ENCODE measurements around the gene PIK3R2. TPM values are rescaled to one million over a fixed set of nuclear protein-coding genes. Genes with fewer than 3 reads are reported as not detected.
"Not testable (repeated sequence)": the region's sequence is repeated elsewhere in the genome, so short reads cannot be mapped to it uniquely, and the experiment has no call there.

Gene PIK3R2
- total and polyA plus RNA-seq, 2 of the 4 experiments (the other 2 are of a cell fraction), result 12.2 to 25.1 TPM

DNA sequence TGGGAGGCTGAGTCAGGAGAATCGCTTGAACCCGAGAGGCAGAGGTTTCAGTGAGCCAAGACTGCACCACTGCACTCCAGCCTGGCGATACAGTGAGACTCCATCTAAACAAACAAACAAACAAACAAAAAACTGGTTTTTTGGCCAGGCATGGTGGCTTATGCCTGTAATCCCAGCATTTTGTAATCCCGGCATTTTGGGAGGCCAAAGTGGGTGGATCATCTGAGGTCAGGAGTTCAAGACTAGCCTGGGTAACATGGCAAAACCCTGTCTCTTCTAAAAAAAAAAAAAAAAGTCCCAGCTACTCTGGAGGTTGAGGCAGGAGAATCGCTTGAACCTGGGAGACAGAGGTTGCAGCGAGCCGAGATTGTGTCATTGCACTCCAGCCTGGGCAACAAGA is 47.7 kb upstream of the PIK3R2 start:
- BruUV-seq (replicated peaks); POLR2A ChIA-PET (ENCODE audit: unreplicated experiment); in situ Hi-C loops (cut with MboI; ENCODE audit: low sequenced_read_pairs); H3K9me1 ChIP-seq (ENCODE audit: insufficient read depth, low read length); H4K8ac ChIP-seq (ENCODE audit: low read depth in 2 of 2, low read length in 2 of 2); H2AK5ac ChIP-seq (ENCODE audit: low read depth, low read length); H3K27me3 ChIP-seq (ENCODE audit: control insufficient read depth, insufficient read depth, low read length); H3K36me3 ChIP-seq (ENCODE audit: control insufficient read depth, insufficient read depth, low read length); H3K4me2 ChIP-seq (ENCODE audit: low read depth, low read length); H4K20me1 ChIP-seq (ENCODE audit: insufficient read depth, low read length); H3K27ac ChIP-seq (ENCODE audit: insufficient read depth, low read length); H2BK20ac ChIP-seq (ENCODE audit: low read depth, low read length); H3K23ac ChIP-seq (ENCODE audit: low read depth, low read length); H3K9me3 ChIP-seq (ENCODE audit: control insufficient read depth, insufficient read depth, low read length); H3K14ac ChIP-seq (replicated peaks; ENCODE audit: low read depth, low read length); H3K18ac ChIP-seq (ENCODE audit: low read depth, low read length); ATAC-seq (ENCODE audit: low read depth); DNase-seq; H2AFZ ChIP-seq (replicated peaks; ENCODE audit: low read length, poor library complexity); H3K56ac ChIP-seq (ENCODE audit: extremely low read depth, insufficient read depth, low read length); H3K4me1 ChIP-seq (ENCODE audit: control insufficient read depth, insufficient read depth, low read length); dilution Hi-C loops (cut with HindIII; ENCODE audit: low sequenced_read_pairs, unreplicated experiment); H3K4me3 ChIP-seq (ENCODE audit: insufficient read depth, low read depth, low read length); H3K4ac ChIP-seq (ENCODE audit: low read depth, low read length); H4K5ac ChIP-seq (ENCODE audit: low read depth, low read length); H2AK9ac ChIP-seq (replicated peaks; ENCODE audit: low read depth, low read length, poor library complexity); H4K91ac ChIP-seq (ENCODE audit: insufficient read depth, low read depth, low read length); H3K9ac ChIP-seq (ENCODE audit: low read depth, low read length); intact Hi-C loops (cut with micrococcal nuclease); H3K79me1 ChIP-seq (ENCODE audit: low read depth in 1 of 2, low read length in 2 of 2); H2BK120ac ChIP-seq (ENCODE audit: low read depth, low read length); H2BK15ac ChIP-seq (ENCODE audit: low read depth, low read length); H2BK5ac ChIP-seq (ENCODE audit: low read depth, low read length, poor library complexity, severe bottlenecking): not testable (repeated sequence)
- WGBS, 2 experiments (ENCODE audit: extremely low coverage in 2 of 2, insufficient read length in 1 of 2), result no CpG with 5 or more reads among the region's 7 CpGs
- CTCF ChIA-PET, result interaction anchor here (1.3 kb wide), 1 partner anchor 8 kb away, joined by 4 read pairs; no protein-coding TSS in a partner anchor
